Panc1 (cell line): ENCODE data around the gene NOP16. TPM values are rescaled to one million over a fixed set of nuclear protein-coding genes. Genes with fewer than 3 reads are reported as not detected.

Experiments
- ATAC-seq: fragments of 200-7000 bp; cut with Tn5 transposase; 2 replicates; pipeline ENCODE4 v1.9.1; 2020; ENCODE audit warnings: mild to moderate bottlenecking, moderate library complexity
- BruUV-seq: library from RNA; stranded (reverse); fragments of 400-500 nt; replicated peaks from 2 replicates; lab custom pipeline; 2021; lab: Mats Ljungman, UMichigan
- CTCF ChIA-PET: fragments of 300-600 bp; sonication (Branson Sonifier 250); formaldehyde crosslinking; loops from one replicate; lab custom pipeline; 2022; ENCODE audit warnings: antibody characterized with exemption; lab: Charles Lee
- POLR2A ChIA-PET: fragments of 300-600 bp; sonication (Branson Sonifier 250); formaldehyde crosslinking; loops from one replicate; lab custom pipeline; 2022; ENCODE audit warnings: antibody characterized with exemption; lab: Charles Lee
- DNase-seq: peaks from one replicate; pipeline ENCODE4 v3.0.0-alpha.2; 2010; ENCODE audit warnings: low read depth, low spot score
- H3K27ac ChIP-seq: 2 replicates; pipeline ENCODE4 v1.5.1; 2011; ENCODE audit warnings: mild to moderate bottlenecking, low read length, inconsistent platforms
- H3K27me3 ChIP-seq: fragments of 200-500 bp; sonication (Bioruptor generic); 2 replicates; pipeline ENCODE4 v1.6.0; 2014; ENCODE audit warnings: low read length, inconsistent platforms; ENCODE audit not compliant: control insufficient read depth, insufficient read depth
- H3K36me3 ChIP-seq: fragments of 200-500 bp; sonication (Bioruptor generic); 2 replicates; pipeline ENCODE4 v1.5.1; 2014; ENCODE audit warnings: inconsistent platforms, mild to moderate bottlenecking, low read length, moderate library complexity; ENCODE audit not compliant: control insufficient read depth, insufficient read depth
- H3K4me1 ChIP-seq: 2 replicates; pipeline ENCODE4 v1.5.1; 2011; ENCODE audit warnings: inconsistent platforms, mild to moderate bottlenecking, low read length, moderate library complexity; ENCODE audit not compliant: control insufficient read depth, insufficient read depth
- H3K4me3 ChIP-seq, 2 experiments: 2 replicates each; pipeline ENCODE4 v1.5.1; 2011 to 2012; ENCODE audit warnings: low read depth in 2 of 2, low read length in 2 of 2, mild to moderate bottlenecking in 2 of 2, inconsistent platforms in 1 of 2, moderate library complexity in 1 of 2
- H3K9me3 ChIP-seq: fragments of 200-500 bp; sonication (Bioruptor generic); 2 replicates; pipeline ENCODE4 v1.5.1; 2014; ENCODE audit warnings: low read depth, mild to moderate bottlenecking, inconsistent platforms, low read length, moderate library complexity; ENCODE audit not compliant: control insufficient read depth, insufficient read depth
- POLR2AphosphoS5 ChIP-seq: IDR thresholded peaks from 2 replicates; pipeline ENCODE4 v1.6.1; 2012; ENCODE audit warnings: mild to moderate bottlenecking, low read depth, low read length, moderate library complexity
- SIN3A ChIP-seq: IDR thresholded peaks from 2 replicates; pipeline ENCODE4 v1.6.1; 2012; ENCODE audit warnings: low read depth, mild to moderate bottlenecking, low read length, moderate library complexity, borderline replicate concordance; ENCODE audit not compliant: insufficient read depth
- TCF7L2 ChIP-seq: IDR thresholded peaks from 2 replicates; pipeline ENCODE4 v1.6.1; 2011; ENCODE audit warnings: mild to moderate bottlenecking, low read depth, low read length, inconsistent platforms
- in situ Hi-C: cut with HindIII; loops from 2 replicates; pipeline ENCODE4 v1.10.0; 2016; ENCODE audit warnings: low sequenced_read_pairs, low pct_unique_long_range_greater_than_20kb
- intact Hi-C: fragments of 100-400 bp; cut with micrococcal nuclease; formaldehyde crosslinking; loops from one replicate; pipeline ENCODE4 v1.10.0; 2022; ENCODE audit not compliant: unreplicated experiment
- total RNA-seq: library from RNA; stranded (reverse); gene quantifications from one replicate; pipeline ENCODE4 v1.2.1, GENCODE V29; 2021; ENCODE audit not compliant: unreplicated experiment
- TF ChIP-seq, protein P1 (sequence below): fragments of 450-650 bp; IDR thresholded peaks from 2 replicates; pipeline ENCODE4 v1.5.1; 2017; ENCODE audit warnings: mild to moderate bottlenecking
- TF ChIP-seq, protein P2 (sequence below), 2 experiments: IDR thresholded peaks; 2 replicates each; pipeline ENCODE4 v1.6.1; 2011 to 2012; ENCODE audit warnings: low read depth in 2 of 2, control low read depth in 1 of 2, low read length in 1 of 2, mild to moderate bottlenecking in 1 of 2, moderate library complexity in 1 of 2; ENCODE audit not compliant: insufficient read depth in 1 of 2

The NOP16 gene
- total RNA-seq, 1 experiment from 2014 or later, result 76.2 TPM

DNA sequence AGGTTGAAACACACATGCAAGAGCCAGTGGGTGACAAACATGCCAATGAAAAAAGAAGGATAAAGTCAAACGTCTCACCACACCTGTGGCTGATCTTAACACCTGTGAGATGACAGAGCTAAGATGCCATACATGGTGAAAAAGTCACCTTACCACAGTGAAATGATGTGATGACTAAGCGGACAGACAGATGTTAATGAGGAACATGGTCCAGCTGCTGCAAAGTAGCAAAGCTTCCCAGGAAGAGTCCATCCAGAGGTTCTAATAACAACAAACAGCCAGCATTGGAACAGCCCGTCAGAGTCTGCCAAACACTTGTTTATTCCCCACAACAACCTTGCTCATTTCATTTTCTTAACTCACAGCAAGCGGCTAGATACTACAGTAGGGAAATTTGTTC is 28.7 kb downstream of the NOP16 start:
- POLR2A ChIA-PET, result no interaction called here
- BruUV-seq, result TSS peak; percentile 45
- ATAC-seq, result no peak
- in situ Hi-C loops, result no loop called here
- CTCF ChIA-PET, result no interaction called here
- peaks cover 13% of the 10 kb centered on the region for H3K4me1 ChIP-seq
- TF ChIP-seq TCF7L2, result no peak
- TF ChIP-seq, protein P1, sequence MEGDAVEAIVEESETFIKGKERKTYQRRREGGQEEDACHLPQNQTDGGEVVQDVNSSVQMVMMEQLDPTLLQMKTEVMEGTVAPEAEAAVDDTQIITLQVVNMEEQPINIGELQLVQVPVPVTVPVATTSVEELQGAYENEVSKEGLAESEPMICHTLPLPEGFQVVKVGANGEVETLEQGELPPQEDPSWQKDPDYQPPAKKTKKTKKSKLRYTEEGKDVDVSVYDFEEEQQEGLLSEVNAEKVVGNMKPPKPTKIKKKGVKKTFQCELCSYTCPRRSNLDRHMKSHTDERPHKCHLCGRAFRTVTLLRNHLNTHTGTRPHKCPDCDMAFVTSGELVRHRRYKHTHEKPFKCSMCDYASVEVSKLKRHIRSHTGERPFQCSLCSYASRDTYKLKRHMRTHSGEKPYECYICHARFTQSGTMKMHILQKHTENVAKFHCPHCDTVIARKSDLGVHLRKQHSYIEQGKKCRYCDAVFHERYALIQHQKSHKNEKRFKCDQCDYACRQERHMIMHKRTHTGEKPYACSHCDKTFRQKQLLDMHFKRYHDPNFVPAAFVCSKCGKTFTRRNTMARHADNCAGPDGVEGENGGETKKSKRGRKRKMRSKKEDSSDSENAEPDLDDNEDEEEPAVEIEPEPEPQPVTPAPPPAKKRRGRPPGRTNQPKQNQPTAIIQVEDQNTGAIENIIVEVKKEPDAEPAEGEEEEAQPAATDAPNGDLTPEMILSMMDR, result no peak
- no peak for TF ChIP-seq SIN3A
- TF ChIP-seq, protein P2, sequence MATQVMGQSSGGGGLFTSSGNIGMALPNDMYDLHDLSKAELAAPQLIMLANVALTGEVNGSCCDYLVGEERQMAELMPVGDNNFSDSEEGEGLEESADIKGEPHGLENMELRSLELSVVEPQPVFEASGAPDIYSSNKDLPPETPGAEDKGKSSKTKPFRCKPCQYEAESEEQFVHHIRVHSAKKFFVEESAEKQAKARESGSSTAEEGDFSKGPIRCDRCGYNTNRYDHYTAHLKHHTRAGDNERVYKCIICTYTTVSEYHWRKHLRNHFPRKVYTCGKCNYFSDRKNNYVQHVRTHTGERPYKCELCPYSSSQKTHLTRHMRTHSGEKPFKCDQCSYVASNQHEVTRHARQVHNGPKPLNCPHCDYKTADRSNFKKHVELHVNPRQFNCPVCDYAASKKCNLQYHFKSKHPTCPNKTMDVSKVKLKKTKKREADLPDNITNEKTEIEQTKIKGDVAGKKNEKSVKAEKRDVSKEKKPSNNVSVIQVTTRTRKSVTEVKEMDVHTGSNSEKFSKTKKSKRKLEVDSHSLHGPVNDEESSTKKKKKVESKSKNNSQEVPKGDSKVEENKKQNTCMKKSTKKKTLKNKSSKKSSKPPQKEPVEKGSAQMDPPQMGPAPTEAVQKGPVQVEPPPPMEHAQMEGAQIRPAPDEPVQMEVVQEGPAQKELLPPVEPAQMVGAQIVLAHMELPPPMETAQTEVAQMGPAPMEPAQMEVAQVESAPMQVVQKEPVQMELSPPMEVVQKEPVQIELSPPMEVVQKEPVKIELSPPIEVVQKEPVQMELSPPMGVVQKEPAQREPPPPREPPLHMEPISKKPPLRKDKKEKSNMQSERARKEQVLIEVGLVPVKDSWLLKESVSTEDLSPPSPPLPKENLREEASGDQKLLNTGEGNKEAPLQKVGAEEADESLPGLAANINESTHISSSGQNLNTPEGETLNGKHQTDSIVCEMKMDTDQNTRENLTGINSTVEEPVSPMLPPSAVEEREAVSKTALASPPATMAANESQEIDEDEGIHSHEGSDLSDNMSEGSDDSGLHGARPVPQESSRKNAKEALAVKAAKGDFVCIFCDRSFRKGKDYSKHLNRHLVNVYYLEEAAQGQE (IDR thresholded peaks at IDR 0.05; ENCODE audit: insufficient read depth in 1 of 2, low read depth in 2 of 2, low read length in 1 of 2), result no peak
- TF ChIP-seq POLR2AphosphoS5, result no peak
- H3K27ac ChIP-seq, result peak overlapping the region; percentile 39; the same call in 1 of the 2 replicates
- intact Hi-C loops, result no loop called here
- no peak for DNase-seq
- H3K9me3 ChIP-seq, result no peaks in the 10 kb centered on the region
- H3K27me3 ChIP-seq, result no peaks in the 10 kb centered on the region
- H3K4me3 ChIP-seq, result peak overlapping the region in 1 of 2 experiments; percentile 99; a peak in 1 of 4 replicates
- H3K36me3 ChIP-seq, result peaks cover 13% of the 10 kb centered on the region

DNA sequence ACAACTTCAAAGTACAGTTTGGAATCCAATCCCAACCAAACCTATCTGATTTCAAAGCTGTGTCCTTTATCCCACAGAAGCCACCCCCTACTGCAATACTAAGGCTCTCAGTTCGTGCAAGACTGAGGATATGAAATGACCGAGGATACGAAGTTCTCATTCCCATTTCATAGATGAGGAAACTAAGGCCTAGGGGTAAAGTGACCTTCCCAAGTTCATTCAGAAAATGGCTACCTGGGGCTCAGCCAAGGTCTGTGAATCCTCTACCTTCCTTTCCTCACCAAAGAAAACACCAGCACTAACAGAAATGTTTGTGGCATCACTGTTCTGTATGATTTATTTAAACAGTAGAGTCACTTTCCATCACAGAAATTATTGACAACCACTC is 32.2 kb downstream of the NOP16 start:
- H3K27me3 ChIP-seq, result no peaks in the 10 kb centered on the region
- no TSS peak for BruUV-seq
- TF ChIP-seq, protein P1, result no peak
- TF ChIP-seq SIN3A, result no peak
- no peak for TF ChIP-seq TCF7L2
- TF ChIP-seq, protein P2 (IDR thresholded peaks at IDR 0.05; ENCODE audit: insufficient read depth in 1 of 2, low read depth in 2 of 2, low read length in 1 of 2), result no peak
- TF ChIP-seq POLR2AphosphoS5, result no peak
- ChIA-PET CTCF (no interaction called here), POLR2A (no interaction called here)
- peaks cover 22% of the 10 kb centered on the region for H3K36me3 ChIP-seq
- intact Hi-C loops, result no loop called here
- ATAC-seq, result no peak
- no peaks in the 10 kb centered on the region for H3K9me3 ChIP-seq
- peaks cover 7% of the 10 kb centered on the region for H3K4me1 ChIP-seq
- in situ Hi-C loops, result no loop called here
- no peak for DNase-seq
- no peak overlapping the region for H3K27ac ChIP-seq
- no peak overlapping the region for H3K4me3 ChIP-seq
